ENCODE results near the gene GPR160.

DNA sequence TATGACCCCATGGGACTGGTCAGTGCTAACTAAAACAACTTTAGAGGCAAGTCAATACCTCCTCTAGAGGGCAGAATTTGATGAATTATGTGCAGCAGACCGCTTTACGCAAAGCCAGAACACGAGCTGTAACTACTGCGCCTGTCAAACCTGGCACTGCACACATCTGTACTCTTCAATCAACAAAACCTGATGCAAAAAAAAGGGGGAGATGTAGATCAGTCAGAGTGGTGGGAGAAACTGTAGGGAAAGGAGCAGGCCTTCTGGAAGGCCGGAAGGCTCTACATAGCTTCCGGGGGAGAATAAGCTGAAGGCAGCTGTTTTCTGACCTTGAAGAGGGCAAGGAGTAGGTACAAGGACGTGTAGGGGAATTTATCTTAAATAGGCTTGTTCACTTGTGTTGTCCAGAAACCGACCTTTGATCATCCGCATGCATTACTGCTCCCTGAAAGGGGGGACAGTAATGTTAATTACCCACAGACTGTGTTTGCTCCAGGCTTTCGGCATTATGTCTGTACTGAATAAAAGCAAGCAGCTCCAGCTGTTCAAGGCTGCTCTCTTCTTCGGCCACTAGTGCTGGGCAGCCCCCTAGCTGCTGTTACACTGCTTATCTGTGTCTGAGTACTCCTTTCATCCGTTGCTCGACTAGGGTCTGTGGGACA lies 41.0 kb downstream of the GPR160 start:
- TF ChIP-seq, protein P1, sequence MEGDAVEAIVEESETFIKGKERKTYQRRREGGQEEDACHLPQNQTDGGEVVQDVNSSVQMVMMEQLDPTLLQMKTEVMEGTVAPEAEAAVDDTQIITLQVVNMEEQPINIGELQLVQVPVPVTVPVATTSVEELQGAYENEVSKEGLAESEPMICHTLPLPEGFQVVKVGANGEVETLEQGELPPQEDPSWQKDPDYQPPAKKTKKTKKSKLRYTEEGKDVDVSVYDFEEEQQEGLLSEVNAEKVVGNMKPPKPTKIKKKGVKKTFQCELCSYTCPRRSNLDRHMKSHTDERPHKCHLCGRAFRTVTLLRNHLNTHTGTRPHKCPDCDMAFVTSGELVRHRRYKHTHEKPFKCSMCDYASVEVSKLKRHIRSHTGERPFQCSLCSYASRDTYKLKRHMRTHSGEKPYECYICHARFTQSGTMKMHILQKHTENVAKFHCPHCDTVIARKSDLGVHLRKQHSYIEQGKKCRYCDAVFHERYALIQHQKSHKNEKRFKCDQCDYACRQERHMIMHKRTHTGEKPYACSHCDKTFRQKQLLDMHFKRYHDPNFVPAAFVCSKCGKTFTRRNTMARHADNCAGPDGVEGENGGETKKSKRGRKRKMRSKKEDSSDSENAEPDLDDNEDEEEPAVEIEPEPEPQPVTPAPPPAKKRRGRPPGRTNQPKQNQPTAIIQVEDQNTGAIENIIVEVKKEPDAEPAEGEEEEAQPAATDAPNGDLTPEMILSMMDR (IDR thresholded peaks at IDR 0.05 in 4 of 5, conservative IDR thresholded peaks at IDR 0.05 in 1 of 5), result no peak
- TF ChIP-seq POLR2A (IDR thresholded peaks at IDR 0.05), result no peak
